Naive thymus-derived CD4-positive, alpha-beta T cell (primary cell): ENCODE measurements around the gene NRF1. TPM values are rescaled to one million over a fixed set of nuclear protein-coding genes. Genes with fewer than 3 reads are reported as not detected.
A peak's percentile ranks its signal among the peaks of the same experiment; 100 is the strongest.

Experiments
- ATAC-seq: fragments of 150-1000 bp; cut with Tn5 transposase; 2 replicates; pipeline ENCODE4 v1.10.0; 2021; ENCODE audit warnings: mild to moderate bottlenecking, moderate library complexity
- CTCF ChIA-PET: fragments of 350-600 bp; sonication (Branson Sonifier 250); formaldehyde crosslinking; loops from one replicate; lab custom pipeline; 2021; ENCODE audit warnings: antibody characterized with exemption; lab: Charles Lee
- POLR2A ChIA-PET: fragments of 350-600 bp; sonication (Branson Sonifier 250); formaldehyde crosslinking; loops from one replicate; lab custom pipeline; 2021; ENCODE audit warnings: antibody characterized with exemption, inconsistent platforms; lab: Charles Lee
- DNase-seq, 9 donors: peaks; one replicate each; pipeline versions ENCODE4 v3.0.0 to v3.0.0-alpha.2; 2020 to 2022; ENCODE audit warnings: mixed read lengths in 1 of 9
- H3K27ac ChIP-seq: one replicate; pipeline ENCODE4 v1.7.0; 2013; ENCODE audit warnings: mild to moderate bottlenecking, low read depth, low read length, moderate library complexity
- H3K27me3 ChIP-seq, 2 donors: one replicate each; pipeline ENCODE4 v1.7.0; 2013; ENCODE audit warnings: low read length in 2 of 2, mild to moderate bottlenecking in 2 of 2, moderate library complexity in 2 of 2; ENCODE audit not compliant: control insufficient read depth in 2 of 2, insufficient read depth in 2 of 2
- H3K36me3 ChIP-seq, 3 experiments: 1 replicate in 2 of 3; 2 replicates in 1 of 3; pipeline ENCODE4 v1.7.0; 2013; ENCODE audit warnings: low read length in 3 of 3, mild to moderate bottlenecking in 3 of 3, moderate library complexity in 1 of 3; ENCODE audit not compliant: insufficient read depth in 3 of 3, control insufficient read depth in 2 of 3
- H3K4me1 ChIP-seq, 2 donors: one replicate each; pipeline ENCODE4 v1.7.0; 2013; ENCODE audit warnings: low read length in 2 of 2, mild to moderate bottlenecking in 2 of 2, moderate library complexity in 1 of 2; ENCODE audit not compliant: control insufficient read depth in 2 of 2, insufficient read depth in 2 of 2
- H3K4me3 ChIP-seq: 2 replicates; pipeline ENCODE4 v1.7.0; 2013; ENCODE audit warnings: mild to moderate bottlenecking, low read length
- H3K9me3 ChIP-seq, 3 experiments: 1 replicate in 2 of 3; 2 replicates in 1 of 3; pipeline ENCODE4 v1.7.0; 2013; ENCODE audit warnings: low read length in 3 of 3; ENCODE audit not compliant: control insufficient read depth in 2 of 3
- H3K27ac Mint-ChIP-seq, 9 donors: one replicate each; pipeline ENCODE4 v1.8.0; 2020 to 2022; ENCODE audit warnings: mixed read lengths in 9 of 9, mild to moderate bottlenecking in 8 of 9, moderate library complexity in 5 of 9, inconsistent platforms in 2 of 9
- H3K27me3 Mint-ChIP-seq, 5 donors: one replicate each; pipeline ENCODE4 v1.8.0; 2021 to 2022; ENCODE audit warnings: mixed read lengths in 5 of 5, mild to moderate bottlenecking in 1 of 5
- H3K36me3 Mint-ChIP-seq, 5 donors: one replicate each; pipeline ENCODE4 v1.8.0; 2020 to 2022; ENCODE audit warnings: mixed read lengths in 5 of 5, mild to moderate bottlenecking in 3 of 5, inconsistent platforms in 1 of 5
- H3K4me1 Mint-ChIP-seq, 7 donors: one replicate each; pipeline ENCODE4 v1.8.0; 2020 to 2022; ENCODE audit warnings: mixed read lengths in 7 of 7, mild to moderate bottlenecking in 3 of 7, inconsistent platforms in 1 of 7
- H3K4me3 Mint-ChIP-seq, 10 donors: one replicate each; pipeline ENCODE4 v1.8.0; 2020 to 2022; ENCODE audit warnings: mild to moderate bottlenecking in 10 of 10, mixed read lengths in 10 of 10, moderate library complexity in 6 of 10, inconsistent platforms in 2 of 10
- H3K9me3 Mint-ChIP-seq, 11 donors: one replicate each; pipeline ENCODE4 v1.8.0; 2020 to 2022; ENCODE audit warnings: mixed read lengths in 11 of 11, mild to moderate bottlenecking in 4 of 11, inconsistent platforms in 1 of 11, moderate library complexity in 1 of 11
- intact Hi-C, 2 donors: fragments of 100-400 bp; cut with micrococcal nuclease; formaldehyde crosslinking; loops; one replicate each; pipeline ENCODE4 v1.15.1; 2023
- polyA plus RNA-seq, 2 donors: library from polyadenylated mRNA; unstranded; fragments of 300-500 nt; fragmentation: Illumina TruSeq; gene quantifications; one replicate each; pipeline ENCODE4 v1.2.3, GENCODE V29; 2021
- total RNA-seq, 6 experiments: library from RNA in 5 of 6; stranded (reverse) in 5 of 6; gene quantifications; 1 replicate in 5 of 6; 2 replicates in 1 of 6; pipeline ENCODE4 v1.2.3 and lab custom pipeline; 2021 to 2026

Gene NRF1
- total and polyA plus RNA-seq, 7 experiments from 2014 or later = 24.7 to 49.3 (median 35.3) TPM

DNA sequence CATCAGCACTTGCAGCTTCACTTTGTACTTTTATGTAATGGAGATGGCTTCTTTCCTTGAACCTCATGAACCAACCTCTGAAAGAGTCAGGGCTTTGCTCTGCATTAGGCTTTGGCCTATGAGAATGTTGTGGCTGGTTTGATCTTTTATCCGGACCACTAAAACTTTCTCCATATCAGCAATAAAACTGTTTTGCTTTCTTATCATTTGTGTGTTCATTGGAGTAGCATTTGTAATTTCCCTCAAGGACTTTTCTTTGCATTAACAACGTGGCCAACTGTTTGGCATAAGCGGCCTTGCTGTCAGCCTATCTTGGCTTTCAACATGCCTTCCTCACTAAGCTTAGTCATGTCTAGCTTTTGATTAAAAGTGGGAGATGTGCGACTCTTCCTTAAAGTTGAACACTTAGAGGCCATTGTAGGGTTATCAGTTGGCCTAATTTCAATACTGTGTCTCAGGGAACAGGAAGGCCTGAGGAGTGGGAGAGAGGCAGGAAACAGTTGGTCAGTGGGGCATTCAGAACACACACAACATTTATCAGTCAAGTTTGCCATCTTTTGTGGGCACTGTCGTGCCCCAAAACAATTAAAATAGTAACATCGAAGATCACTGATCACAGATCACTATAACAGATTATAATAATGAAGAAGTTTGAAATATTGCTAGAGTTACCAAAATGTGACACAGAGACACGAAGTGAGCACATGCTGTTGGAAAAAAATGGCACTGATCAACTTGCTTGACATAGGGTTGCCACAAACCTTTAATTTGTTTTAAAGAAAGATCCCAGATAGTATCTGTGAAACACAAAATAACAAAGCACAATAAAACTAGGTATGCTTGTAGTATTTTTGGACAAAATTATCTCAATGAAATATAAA, 64.7 kb downstream of the NRF1 start:
- no peaks in the 10 kb centered on the region for H3K27me3 ChIP-seq
- intact Hi-C loops = no loop called here
- ATAC-seq (no peak), DNase-seq (no peak)
- POLR2A ChIA-PET = no interaction called here
- H3K9me3 ChIP-seq = no peaks in the 10 kb centered on the region
- Mint-ChIP-seq H3K9me3 (peaks cover 0 to 9% (median 2%) of the 10 kb centered on the region in 11 donors), H3K27ac (no peak overlapping the region), H3K4me3 (no peak overlapping the region), H3K36me3 (peaks cover 27 to 55% (median 42%) of the 10 kb centered on the region in 5 donors), H3K4me1 (peaks cover 0 to 14% (median 1%) of the 10 kb centered on the region in 7 donors), H3K27me3 (no peaks in the 10 kb centered on the region)
- H3K4me3 ChIP-seq = no peak overlapping the region
- CTCF ChIA-PET = no interaction called here
- H3K27ac ChIP-seq = no peak overlapping the region
- no peaks in the 10 kb centered on the region for H3K4me1 ChIP-seq
- peaks cover 4 to 61% (median 18%) of the 10 kb centered on the region in 3 experiments for H3K36me3 ChIP-seq

DNA sequence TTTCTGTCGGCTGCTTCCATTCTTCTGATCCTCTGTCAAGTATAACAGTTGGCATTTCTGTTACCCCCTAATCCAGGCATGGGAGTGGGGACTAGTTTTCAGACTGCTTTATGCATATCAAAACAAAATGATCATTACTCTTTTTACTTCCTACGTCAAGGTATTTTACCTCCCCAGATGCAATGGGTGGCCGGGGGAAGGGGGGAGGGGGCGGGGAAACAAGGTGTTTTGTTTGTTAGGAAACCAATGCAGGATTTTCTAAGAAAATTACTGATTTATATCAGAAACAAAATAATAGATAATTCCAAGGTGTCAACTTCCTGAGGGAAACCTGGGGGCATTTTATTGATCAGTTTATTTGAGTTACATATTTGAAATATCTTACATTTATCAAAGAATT, 66.3 kb downstream of the NRF1 start:
- Mint-ChIP-seq H3K36me3 (peaks cover 27 to 55% (median 46%) of the 10 kb centered on the region in 5 donors), H3K27ac (no peak overlapping the region), H3K9me3 (peaks cover 0 to 9% (median 2%) of the 10 kb centered on the region in 11 donors), H3K4me1 (peaks cover 0 to 18% (median 6%) of the 10 kb centered on the region in 7 donors), H3K4me3 (no peak overlapping the region), H3K27me3 (no peaks in the 10 kb centered on the region)
- Histone ChIP-seq H3K4me3 (no peak overlapping the region), H3K27me3 (no peaks in the 10 kb centered on the region), H3K27ac (no peak overlapping the region), H3K4me1 (no peaks in the 10 kb centered on the region), H3K36me3 (peaks cover 0 to 50% (median 8%) of the 10 kb centered on the region in 3 experiments), H3K9me3 (no peaks in the 10 kb centered on the region)
- DNase-seq = no peak
- ChIA-PET POLR2A (no interaction called here), CTCF (no interaction called here)
- ATAC-seq = no peak
- intact Hi-C loops = no loop called here

DNA sequence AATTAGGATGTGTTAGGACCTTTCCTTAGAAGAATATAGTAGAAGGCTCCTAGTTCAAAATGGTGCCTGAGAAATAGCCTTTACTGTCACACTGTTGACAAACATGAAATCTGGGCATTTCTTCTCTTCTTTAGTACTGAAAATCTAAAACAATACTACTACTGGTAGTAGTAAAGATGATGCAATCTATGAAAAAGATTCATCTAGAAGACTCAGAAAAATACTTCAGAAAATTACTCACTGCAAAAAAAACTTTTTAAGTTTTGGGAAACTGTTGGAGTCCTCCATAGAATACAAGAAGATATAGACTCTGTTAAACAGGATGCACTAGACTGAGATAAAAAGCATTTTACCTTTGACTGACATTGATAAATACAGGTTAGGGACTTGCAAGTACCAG, 67.1 kb downstream of the NRF1 start:
- Mint-ChIP-seq H3K27ac (no peak overlapping the region), H3K36me3 (peaks cover 27 to 56% (median 46%) of the 10 kb centered on the region in 5 donors), H3K4me1 (peaks cover 0 to 18% (median 6%) of the 10 kb centered on the region in 7 donors), H3K9me3 (peaks cover 0 to 9% (median 2%) of the 10 kb centered on the region in 11 donors), H3K27me3 (no peaks in the 10 kb centered on the region), H3K4me3 (no peak overlapping the region)
- Histone ChIP-seq H3K27me3 (no peaks in the 10 kb centered on the region), H3K27ac (no peak overlapping the region), H3K36me3 (peaks cover 0 to 44% (median 8%) of the 10 kb centered on the region in 3 experiments), H3K4me3 (no peak overlapping the region), H3K4me1 (no peaks in the 10 kb centered on the region), H3K9me3 (no peaks in the 10 kb centered on the region)
- DNase-seq = no peak
- ChIA-PET POLR2A (no interaction called here), CTCF (no interaction called here)
- intact Hi-C loops = no loop called here
- ATAC-seq = no peak

DNA sequence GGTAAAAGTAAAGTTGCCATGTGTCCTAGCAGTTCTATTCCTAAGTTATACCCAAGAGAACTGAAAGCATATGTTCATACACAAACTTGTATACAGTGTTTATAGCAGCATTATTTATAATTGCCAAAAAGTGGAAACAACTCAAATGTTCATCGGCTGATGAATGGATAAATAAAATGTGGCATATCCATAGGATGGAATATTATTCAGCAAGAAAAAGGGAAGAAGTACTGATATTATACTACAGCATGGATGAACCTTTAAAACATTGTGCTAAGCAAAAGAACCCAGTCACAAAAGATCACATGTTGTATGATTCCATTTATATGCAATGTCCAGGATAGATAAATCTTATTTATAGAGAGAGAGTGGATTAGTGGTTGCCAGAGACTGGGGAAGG, 68.9 kb downstream of the NRF1 start:
- H3K27ac Mint-ChIP-seq = no peak overlapping the region
- peaks cover 0 to 31% (median 4%) of the 10 kb centered on the region in 3 experiments for H3K36me3 ChIP-seq
- no peaks in the 10 kb centered on the region for H3K27me3 Mint-ChIP-seq
- ATAC-seq (no peak), DNase-seq (no peak)
- intact Hi-C loops = no loop called here
- CTCF ChIA-PET = no interaction called here
- H3K4me1 ChIP-seq = no peaks in the 10 kb centered on the region
- no peak overlapping the region for H3K27ac ChIP-seq
- H3K9me3 ChIP-seq = no peaks in the 10 kb centered on the region
- H3K4me3 Mint-ChIP-seq = no peak overlapping the region
- POLR2A ChIA-PET = no interaction called here
- peaks cover 0 to 15% (median 5%) of the 10 kb centered on the region in 7 donors for H3K4me1 Mint-ChIP-seq
- no peaks in the 10 kb centered on the region for H3K27me3 ChIP-seq
- peaks cover 19 to 53% (median 45%) of the 10 kb centered on the region in 5 donors for H3K36me3 Mint-ChIP-seq
- no peak overlapping the region for H3K4me3 ChIP-seq
- peaks cover 0 to under 1% (median 0%) of the 10 kb centered on the region in 11 donors for H3K9me3 Mint-ChIP-seq

DNA sequence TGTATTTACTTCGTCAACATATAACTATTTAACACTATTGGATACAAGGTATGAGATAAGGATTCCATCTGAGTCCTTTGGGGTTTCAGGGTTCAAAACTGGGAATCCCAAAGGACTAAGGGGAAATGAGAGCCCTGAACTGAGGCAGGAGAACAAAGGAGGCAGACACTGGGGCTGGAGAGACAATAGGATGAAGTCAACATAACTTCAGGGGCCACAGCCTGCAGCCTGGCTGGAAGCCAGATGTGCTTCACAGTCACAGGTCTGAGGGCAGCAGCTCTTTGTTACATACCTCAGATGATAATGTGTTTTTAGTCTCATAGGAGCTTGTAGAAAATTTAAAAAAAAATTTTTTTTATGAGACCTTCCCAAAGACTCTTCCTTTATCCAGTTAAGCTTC, 73.3 kb downstream of the NRF1 start:
- no peak overlapping the region for H3K27ac Mint-ChIP-seq
- H3K36me3 Mint-ChIP-seq = peaks cover 9 to 49% (median 17%) of the 10 kb centered on the region in 5 donors
- CTCF ChIA-PET = interaction anchor here (0.6 kb wide), 1 partner anchor 130 kb away, joined by 3 read pairs; no protein-coding TSS in a partner anchor

DNA sequence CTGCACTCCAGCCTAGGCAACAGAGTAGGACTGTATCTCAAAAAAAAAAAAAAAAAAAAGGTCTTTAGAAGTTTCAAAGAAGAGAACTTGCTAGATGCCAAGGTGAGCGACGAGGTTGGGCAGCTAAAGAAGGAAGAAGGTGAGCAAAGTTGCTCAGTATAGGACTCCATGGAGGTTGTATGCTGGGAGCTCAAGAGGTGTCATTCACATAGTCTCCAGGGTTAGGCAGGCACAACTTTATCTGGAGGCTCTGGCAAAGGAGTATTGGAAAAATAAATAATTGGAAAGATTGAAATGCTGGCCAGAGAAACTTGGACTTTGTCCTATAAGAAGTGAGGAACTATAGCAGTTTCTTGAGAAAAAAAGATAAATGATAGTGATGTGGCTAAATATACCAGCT, 74.5 kb downstream of the NRF1 start:
- Histone ChIP-seq H3K9me3 (no peaks in the 10 kb centered on the region), H3K27ac (no peak overlapping the region), H3K4me3 (no peak overlapping the region), H3K27me3 (no peaks in the 10 kb centered on the region), H3K36me3 (peaks cover 0 to 22% (median 0%) of the 10 kb centered on the region in 3 experiments), H3K4me1 (no peaks in the 10 kb centered on the region)
- Mint-ChIP-seq H3K4me3 (no peak overlapping the region), H3K36me3 (peaks cover under 1 to 43% (median 16%) of the 10 kb centered on the region in 5 donors), H3K9me3 (no peaks in the 10 kb centered on the region), H3K27me3 (no peaks in the 10 kb centered on the region), H3K4me1 (peaks cover 0 to 11% (median 3%) of the 10 kb centered on the region in 7 donors), H3K27ac (peak overlapping the region in 3 of 9 donors; percentile 12 to 65 (median 58))
- ChIA-PET POLR2A (no interaction called here), CTCF (no interaction called here)
- ATAC-seq (no peak), DNase-seq (no peak)
- intact Hi-C loops = no loop called here

More for the DNA sequence above, 73.3 kb downstream of the NRF1 start:
- DNase-seq = no peak
- POLR2A ChIA-PET = no interaction called here
- Mint-ChIP-seq H3K4me3 (no peak overlapping the region), H3K27me3 (no peaks in the 10 kb centered on the region), H3K4me1 (peaks cover 0 to 11% (median 5%) of the 10 kb centered on the region in 7 donors), H3K9me3 (no peaks in the 10 kb centered on the region)
- no peaks in the 10 kb centered on the region for H3K27me3 ChIP-seq
- no peak overlapping the region for H3K27ac ChIP-seq
- no peak overlapping the region for H3K4me3 ChIP-seq
- H3K4me1 ChIP-seq = no peaks in the 10 kb centered on the region
- intact Hi-C loops = no loop called here
- H3K36me3 ChIP-seq = peaks cover 0 to 15% (median 0%) of the 10 kb centered on the region in 3 experiments
- no peaks in the 10 kb centered on the region for H3K9me3 ChIP-seq
- ATAC-seq = no peak
